B cell (primary cell): ENCODE data around the gene TTC39B. TPM values are rescaled to one million over a fixed set of nuclear protein-coding genes. Genes with fewer than 3 reads are reported as not detected.

Source experiments
- ATAC-seq: fragments of 200-7000 bp; cut with Tn5 transposase; one replicate; pipeline ENCODE4 v1.10.0; 2021; ENCODE audit warnings: low read depth, mild to moderate bottlenecking, moderate number of reproducible peaks, moderate library complexity
- CTCF ChIA-PET: fragments of 350-600 bp; sonication (Branson Sonifier 250); formaldehyde crosslinking; loops from one replicate; lab custom pipeline; 2021; ENCODE audit warnings: antibody characterized with exemption, inconsistent platforms; lab: Charles Lee
- POLR2A ChIA-PET: fragments of 350-600 bp; sonication (Branson Sonifier 250); formaldehyde crosslinking; loops from one replicate; lab custom pipeline; 2021; ENCODE audit warnings: antibody characterized with exemption; lab: Charles Lee
- DNase-seq: peaks from one replicate; pipeline ENCODE4 v3.0.0; 2013
- H2AFZ ChIP-seq: 2 replicates; pipeline ENCODE4 v1.6.1; 2012; ENCODE audit warnings: mild to moderate bottlenecking, low read depth, low read length; ENCODE audit not compliant: insufficient read depth, poor library complexity, severe bottlenecking
- H3K27ac ChIP-seq, 2 donors: 1 replicate in 1 of 2; 2 replicates in 1 of 2; pipeline ENCODE4 v1.5.1; 2012 to 2013; ENCODE audit warnings: low read length in 2 of 2, mild to moderate bottlenecking in 2 of 2, moderate library complexity in 1 of 2
- H3K27me3 ChIP-seq, 4 experiments: fragments of 200-600 bp in 1 of 4; sonication (generic) in 1 of 4; replicated peaks in 1 of 4; 1 replicate in 2 of 4; 2 replicates in 2 of 4; pipeline versions ENCODE4 v1.6.1 to v1.7.0; 2013 to 2016; ENCODE audit warnings: low read length in 3 of 4, mild to moderate bottlenecking in 2 of 4, mixed read lengths in 1 of 4, moderate library complexity in 1 of 4; ENCODE audit not compliant: insufficient read depth in 4 of 4, control insufficient read depth in 3 of 4; ENCODE audit errors: control extremely low read depth in 1 of 4
- H3K36me3 ChIP-seq, 2 experiments: replicated peaks in 1 of 2; 1 replicate in 1 of 2; 2 replicates in 1 of 2; pipeline versions ENCODE4 v1.6.1 to v1.7.1; 2013; ENCODE audit warnings: low read length in 1 of 2; ENCODE audit not compliant: insufficient read depth in 2 of 2, control insufficient read depth in 1 of 2; ENCODE audit errors: control extremely low read depth in 1 of 2, extremely low read depth in 1 of 2
- H3K4me1 ChIP-seq, 2 donors: fragments of 200-600 bp in 1 of 2; sonication (generic) in 1 of 2; 1 replicate in 1 of 2; 2 replicates in 1 of 2; pipeline versions ENCODE4 v1.5.1 to v1.6.1; 2013 to 2017; ENCODE audit warnings: low read length in 2 of 2; ENCODE audit not compliant: control insufficient read depth in 2 of 2, insufficient read depth in 2 of 2
- H3K4me2 ChIP-seq: replicated peaks from 2 replicates; pipeline ENCODE3; 2012; ENCODE audit warnings: mild to moderate bottlenecking, low read depth, low read length; ENCODE audit not compliant: poor library complexity, severe bottlenecking
- H3K4me3 ChIP-seq, 5 experiments: fragments of 200-600 bp in 1 of 5; sonication (generic) in 1 of 5; 1 replicate in 3 of 5; 2 replicates in 2 of 5; pipeline versions ENCODE4 v1.5.1 to v1.7.0; 2011 to 2016; ENCODE audit warnings: low read length in 4 of 5, mild to moderate bottlenecking in 4 of 5, low read depth in 2 of 5, control low read depth in 1 of 5, moderate library complexity in 1 of 5; ENCODE audit not compliant: insufficient read depth in 1 of 5; ENCODE audit errors: control extremely low read depth in 1 of 5, extremely low read depth in 1 of 5
- H3K79me2 ChIP-seq: fragments of 200-600 bp; sonication (generic); one replicate; pipeline ENCODE4 v1.6.0; 2016; ENCODE audit warnings: low read length; ENCODE audit not compliant: control insufficient read depth, insufficient read depth
- H3K9ac ChIP-seq: fragments of 200-600 bp; sonication (generic); 2 replicates; pipeline ENCODE4 v1.6.1; 2017; ENCODE audit warnings: mild to moderate bottlenecking, low read length, moderate library complexity
- H3K9me3 ChIP-seq, 3 donors: one replicate each; pipeline versions ENCODE4 v1.6.1 to v1.7.1; 2013; ENCODE audit warnings: low read length in 2 of 3; ENCODE audit not compliant: control insufficient read depth in 2 of 3, insufficient read depth in 1 of 3; ENCODE audit errors: control extremely low read depth in 1 of 3
- H4K20me1 ChIP-seq: 2 replicates; pipeline ENCODE4 v1.6.0; 2012; ENCODE audit warnings: mild to moderate bottlenecking, low read length; ENCODE audit not compliant: insufficient read depth, control insufficient read depth, poor library complexity, severe bottlenecking
- H3K27ac Mint-ChIP-seq: one replicate; pipeline ENCODE4 v1.8.0; 2021; ENCODE audit warnings: mixed read lengths
- H3K27me3 Mint-ChIP-seq: one replicate; pipeline ENCODE4 v1.8.0; 2021; ENCODE audit warnings: mixed read lengths
- H3K4me1 Mint-ChIP-seq: one replicate; pipeline ENCODE4 v1.8.0; 2021; ENCODE audit warnings: mixed read lengths
- H3K4me3 Mint-ChIP-seq: one replicate; pipeline ENCODE4 v1.8.0; 2021; ENCODE audit warnings: mixed read lengths
- H3K9me3 Mint-ChIP-seq: one replicate; pipeline ENCODE4 v1.8.0; 2022; ENCODE audit warnings: mixed read lengths; ENCODE audit not compliant: insufficient read depth
- EZH2 ChIP-seq: IDR thresholded peaks from 2 replicates; pipeline ENCODE4 v1.6.1; 2012; ENCODE audit warnings: borderline replicate concordance, low read depth, mild to moderate bottlenecking, moderate library complexity, low read length; ENCODE audit not compliant: insufficient read depth, poor library complexity, severe bottlenecking
- WGBS: methylation state at CpG from one replicate; pipeline ENCODE4 v1.1.5; 2013; ENCODE audit warnings: missing lambda C conversion rate; ENCODE audit not compliant: insufficient coverage; 5-methylcytosine and 5-hydroxymethylcytosine counted together
- intact Hi-C: fragments of 100-400 bp; cut with micrococcal nuclease; formaldehyde crosslinking; loops from one replicate; pipeline ENCODE4 v1.10.0; 2022
- polyA plus RNA-seq: library from polyadenylated mRNA; depleted of rRNA; stranded (reverse); fragments of >200 nt; gene quantifications from 2 replicates; pipeline ENCODE4 v1.2.3, GENCODE V29; 2012
- total RNA-seq, 2 donors: library from RNA; stranded (reverse); fragments of 120-200 nt in 1 of 2; gene quantifications; 1 replicate in 1 of 2; 2 replicates in 1 of 2; pipeline versions ENCODE4 v1.2.3 to v1.2.4, GENCODE V29; 2013 to 2022
- TF ChIP-seq, protein P1 (sequence below): fragments of 200-600 bp; IDR thresholded peaks from one replicate; pipeline ENCODE4 v1.8.0; 2022; ENCODE audit warnings: antibody characterized with exemption, mild to moderate bottlenecking

The TTC39B gene
- total and polyA plus RNA-seq, 2 donors (not counting 1 experiment from before 2014, with no cell fraction given), result 2.0 to 3.6 TPM

DNA sequence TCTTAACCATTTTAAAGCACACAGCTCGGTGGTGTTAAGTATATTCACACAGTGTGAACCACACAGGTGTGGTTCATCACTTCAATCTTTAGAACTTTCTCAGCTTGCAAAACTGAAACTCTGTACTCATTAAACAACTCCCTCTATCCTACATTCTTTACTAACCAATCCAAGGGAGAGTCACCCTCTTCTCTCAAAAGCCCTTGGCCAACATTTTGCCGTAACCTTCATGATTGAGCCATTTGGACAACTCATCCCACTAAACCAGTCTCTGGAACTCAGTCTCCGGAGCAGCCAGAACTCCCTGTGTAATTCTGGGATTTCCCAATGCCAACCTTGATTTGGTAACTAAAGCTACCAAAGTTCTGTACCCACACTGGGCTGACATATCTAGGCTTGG lies 84.7 kb downstream of the TTC39B start:
- Histone ChIP-seq H3K79me2 (no peaks in the 10 kb centered on the region), H3K27me3 (no peaks in the 10 kb centered on the region), H3K9ac (no peak overlapping the region), H3K4me2 (no peak overlapping the region), H3K27ac (no peak overlapping the region), H3K9me3 (peaks cover 0 to 3% (median 0%) of the 10 kb centered on the region in 3 donors), H2AFZ (no peak overlapping the region), H3K4me3 (no peak overlapping the region), H4K20me1 (no peaks in the 10 kb centered on the region), H3K4me1 (peaks cover 5 to 6% of the 10 kb centered on the region in 2 donors), H3K36me3 (no peaks in the 10 kb centered on the region)
- DNase-seq (no peak), ATAC-seq (no peak)
- H3K4me1 Mint-ChIP-seq, result peaks cover 14% of the 10 kb centered on the region
- intact Hi-C loops, result no loop called here
- TF ChIP-seq, protein P1, sequence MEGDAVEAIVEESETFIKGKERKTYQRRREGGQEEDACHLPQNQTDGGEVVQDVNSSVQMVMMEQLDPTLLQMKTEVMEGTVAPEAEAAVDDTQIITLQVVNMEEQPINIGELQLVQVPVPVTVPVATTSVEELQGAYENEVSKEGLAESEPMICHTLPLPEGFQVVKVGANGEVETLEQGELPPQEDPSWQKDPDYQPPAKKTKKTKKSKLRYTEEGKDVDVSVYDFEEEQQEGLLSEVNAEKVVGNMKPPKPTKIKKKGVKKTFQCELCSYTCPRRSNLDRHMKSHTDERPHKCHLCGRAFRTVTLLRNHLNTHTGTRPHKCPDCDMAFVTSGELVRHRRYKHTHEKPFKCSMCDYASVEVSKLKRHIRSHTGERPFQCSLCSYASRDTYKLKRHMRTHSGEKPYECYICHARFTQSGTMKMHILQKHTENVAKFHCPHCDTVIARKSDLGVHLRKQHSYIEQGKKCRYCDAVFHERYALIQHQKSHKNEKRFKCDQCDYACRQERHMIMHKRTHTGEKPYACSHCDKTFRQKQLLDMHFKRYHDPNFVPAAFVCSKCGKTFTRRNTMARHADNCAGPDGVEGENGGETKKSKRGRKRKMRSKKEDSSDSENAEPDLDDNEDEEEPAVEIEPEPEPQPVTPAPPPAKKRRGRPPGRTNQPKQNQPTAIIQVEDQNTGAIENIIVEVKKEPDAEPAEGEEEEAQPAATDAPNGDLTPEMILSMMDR, result no peak
- no peak for TF ChIP-seq EZH2
- no peaks in the 10 kb centered on the region for H3K9me3 Mint-ChIP-seq
- no peaks in the 10 kb centered on the region for H3K27me3 Mint-ChIP-seq
- H3K27ac Mint-ChIP-seq, result no peak overlapping the region
- CTCF ChIA-PET, result interaction anchor here (1.2 to 2.5 kb wide), 4 partner anchors 9 to 12 kb away, joined by 7 to 13 read pairs (median 8); no protein-coding TSS in a partner anchor
- WGBS, result 90% methylated on average over 3 of the region's 3 CpGs
- no peak overlapping the region for H3K4me3 Mint-ChIP-seq
- POLR2A ChIA-PET, result no interaction called here

DNA sequence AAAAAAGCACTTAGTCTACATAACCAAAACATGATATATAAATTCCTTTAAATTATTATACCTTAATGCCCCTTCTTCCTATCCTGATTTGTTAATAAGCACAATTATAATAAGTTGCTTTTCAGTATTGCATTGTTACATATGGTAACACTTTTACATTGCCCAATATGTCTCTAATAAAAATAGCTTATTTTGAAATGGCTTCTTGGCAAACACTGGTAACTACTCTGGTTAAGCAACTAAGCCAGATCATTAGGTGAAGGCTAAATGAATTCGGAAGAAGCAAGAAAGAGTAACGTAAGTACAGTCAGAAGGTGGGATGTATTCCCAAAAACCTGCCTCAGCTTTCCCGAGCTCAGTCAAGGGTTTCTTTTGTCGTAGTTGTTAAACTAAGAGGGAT lies 85.3 kb downstream of the TTC39B start:
- whole genome bisulfite sequencing, result 100% methylated on average over 2 of the region's 4 CpGs
- no peaks in the 10 kb centered on the region for H3K9me3 Mint-ChIP-seq
- H3K4me3 Mint-ChIP-seq, result no peak overlapping the region
- ATAC-seq (no peak), DNase-seq (no peak)
- H3K4me3 ChIP-seq, result no peak overlapping the region
- H3K27me3 ChIP-seq, result no peaks in the 10 kb centered on the region
- H3K4me2 ChIP-seq, result no peak overlapping the region
- peaks cover 5 to 6% of the 10 kb centered on the region in 2 donors for H3K4me1 ChIP-seq
- H2AFZ ChIP-seq, result no peak overlapping the region
- no peak overlapping the region for H3K27ac ChIP-seq
- POLR2A ChIA-PET, result no interaction called here
- H3K36me3 ChIP-seq, result no peaks in the 10 kb centered on the region
- H3K9ac ChIP-seq, result no peak overlapping the region
- H3K27me3 Mint-ChIP-seq, result no peaks in the 10 kb centered on the region
- H3K79me2 ChIP-seq, result no peaks in the 10 kb centered on the region
- no peak for TF ChIP-seq EZH2
- TF ChIP-seq, protein P1, result no peak
- H3K9me3 ChIP-seq, result peaks cover 0 to 3% (median 0%) of the 10 kb centered on the region in 3 donors
- CTCF ChIA-PET, result interaction anchor here (1.2 to 2.5 kb wide), 3 partner anchors 9 to 11 kb away, joined by 7 to 9 read pairs (median 8); no protein-coding TSS in a partner anchor
- H3K4me1 Mint-ChIP-seq, result peaks cover 14% of the 10 kb centered on the region
- H3K27ac Mint-ChIP-seq, result no peak overlapping the region
- H4K20me1 ChIP-seq, result no peaks in the 10 kb centered on the region
- intact Hi-C loops, result no loop called here
